ENCODE results near the gene DLEC1. TPM values are rescaled to one million over a fixed set of nuclear protein-coding genes. Genes with fewer than 3 reads are reported as not detected.

DLEC1 gene
- total and polyA plus RNA-seq, 2 experiments from 2014 or later, result 0.15 TPM; not detected in 1

- TF ChIP-seq EZH2 (IDR thresholded peaks at IDR 0.05; ENCODE audit: insufficient read depth, poor library complexity, severe bottlenecking), result no peak
- TF ChIP-seq EZH2phosphoT487 (IDR thresholded peaks at IDR 0.05; ENCODE audit: insufficient read depth, low read depth), result no peak
- in situ Hi-C loops (cut with MboI), result no loop called here
- peak; percentile 92 for DNase-seq
- peak overlapping the region; percentile 83 for H3K4me3 ChIP-seq
- H3K79me2 ChIP-seq (ENCODE audit: insufficient read depth), result no peaks in the 10 kb centered on the region
- no peaks in the 10 kb centered on the region for H4K20me1 ChIP-seq (ENCODE audit: insufficient read depth)
- H3K4me1 ChIP-seq (ENCODE audit: insufficient read depth), result peaks cover 10% of the 10 kb centered on the region; the same call in 1 of the 2 replicates
- 1% methylated on average over 45 to 47 of the region's 49 CpGs for WGBS, 2 experiments (ENCODE audit: low coverage in 1 of 2, low lambda C conversion rate in 2 of 2, missing lambda C conversion rate in 2 of 2)
- H3F3A ChIP-seq (ENCODE audit: insufficient read depth), result peaks cover 9% of the 10 kb centered on the region; the same call in 1 of the 2 replicates
- H3K9me2 ChIP-seq (ENCODE audit: insufficient read depth), result no peaks in the 10 kb centered on the region
- H3K27ac ChIP-seq, result peak overlapping the region; percentile 77
- H2AFZ ChIP-seq, result peak overlapping the region; percentile 95
- H3K9ac ChIP-seq, result peak overlapping the region; percentile 90
- H3K9me3 ChIP-seq (ENCODE audit: low read depth), result no peaks in the 10 kb centered on the region
- no peaks in the 10 kb centered on the region for H3K36me3 ChIP-seq (ENCODE audit: low read depth)
- no peaks in the 10 kb centered on the region for H3K27me3 ChIP-seq (replicated peaks; ENCODE audit: insufficient read depth)
- peak overlapping the region; percentile 94 for H3K4me2 ChIP-seq (ENCODE audit: unreplicated experiment)
Measured at GRCh38 chr3:37993820-37994638, 45.0 kb upstream of the DLEC1 start.

GRCh38 chr3:37994639-37994972 lies 44.4 kb upstream of the DLEC1 start:
- Histone ChIP-seq H3K27me3 (replicated peaks; ENCODE audit: insufficient read depth) (no peaks in the 10 kb centered on the region), H2AFZ (peak overlapping the region; percentile 95), H3K4me2 (ENCODE audit: unreplicated experiment) (peak overlapping the region; percentile 94), H3F3A (ENCODE audit: insufficient read depth) (peaks cover 9% of the 10 kb centered on the region; the same call in 1 of the 2 replicates), H3K9ac (peak overlapping the region; percentile 90), H3K79me2 (ENCODE audit: insufficient read depth) (no peaks in the 10 kb centered on the region), H3K4me3 (peak overlapping the region; percentile 83), H3K9me2 (ENCODE audit: insufficient read depth) (no peaks in the 10 kb centered on the region), H4K20me1 (ENCODE audit: insufficient read depth) (no peaks in the 10 kb centered on the region), H3K9me3 (ENCODE audit: low read depth) (no peaks in the 10 kb centered on the region), H3K27ac (peak overlapping the region; percentile 77), H3K4me1 (ENCODE audit: insufficient read depth) (peaks cover 10% of the 10 kb centered on the region; the same call in 1 of the 2 replicates), H3K36me3 (ENCODE audit: low read depth) (no peaks in the 10 kb centered on the region)
- TF ChIP-seq EZH2 (IDR thresholded peaks at IDR 0.05; ENCODE audit: insufficient read depth, poor library complexity, severe bottlenecking) (no peak), EZH2phosphoT487 (IDR thresholded peaks at IDR 0.05; ENCODE audit: insufficient read depth, low read depth) (no peak)
- whole genome bisulfite sequencing, 2 experiments (ENCODE audit: low coverage in 1 of 2, low lambda C conversion rate in 2 of 2, missing lambda C conversion rate in 2 of 2), result 7 to 9% methylated on average over 2 of the region's 2 CpGs
- DNase-seq, result no peak
- in situ Hi-C loops (cut with MboI), result no loop called here

GRCh38 chr3:37995652-37996641 lies 43.1 kb upstream of the DLEC1 start:
- peaks cover 10% of the 10 kb centered on the region; the same call in 1 of the 2 replicates for H3K4me1 ChIP-seq (ENCODE audit: insufficient read depth)
- H3F3A ChIP-seq (ENCODE audit: insufficient read depth), result peaks cover 9% of the 10 kb centered on the region; the same call in 1 of the 2 replicates
- no peak overlapping the region for H3K4me2 ChIP-seq (ENCODE audit: unreplicated experiment)
- no peaks in the 10 kb centered on the region for H3K27me3 ChIP-seq (replicated peaks; ENCODE audit: insufficient read depth)
- H2AFZ ChIP-seq, result no peak overlapping the region
- in situ Hi-C loops (cut with MboI), result no loop called here
- no peaks in the 10 kb centered on the region for H3K9me2 ChIP-seq (ENCODE audit: insufficient read depth)
- H4K20me1 ChIP-seq (ENCODE audit: insufficient read depth), result no peaks in the 10 kb centered on the region
- H3K9me3 ChIP-seq (ENCODE audit: low read depth), result no peaks in the 10 kb centered on the region
- H3K36me3 ChIP-seq (ENCODE audit: low read depth), result no peaks in the 10 kb centered on the region
- no peaks in the 10 kb centered on the region for H3K79me2 ChIP-seq (ENCODE audit: insufficient read depth)
- DNase-seq, result no peak
- no peak overlapping the region for H3K9ac ChIP-seq
- 83% methylated on average over 10 of the region's 10 CpGs for WGBS, 2 experiments (ENCODE audit: low coverage in 1 of 2, low lambda C conversion rate in 2 of 2, missing lambda C conversion rate in 2 of 2)
- H3K4me3 ChIP-seq, result no peak overlapping the region
- H3K27ac ChIP-seq, result no peak overlapping the region
- TF ChIP-seq EZH2phosphoT487 (IDR thresholded peaks at IDR 0.05; ENCODE audit: insufficient read depth, low read depth) (no peak), EZH2 (IDR thresholded peaks at IDR 0.05; ENCODE audit: insufficient read depth, poor library complexity, severe bottlenecking) (no peak)

- Histone ChIP-seq H3K27ac (no peak overlapping the region), H3F3A (ENCODE audit: insufficient read depth) (peaks cover 9% of the 10 kb centered on the region; the same call in 1 of the 2 replicates), H3K4me1 (ENCODE audit: insufficient read depth) (peaks cover 10% of the 10 kb centered on the region; the same call in 1 of the 2 replicates), H3K27me3 (replicated peaks; ENCODE audit: insufficient read depth) (no peaks in the 10 kb centered on the region), H3K4me3 (no peak overlapping the region), H3K79me2 (ENCODE audit: insufficient read depth) (no peaks in the 10 kb centered on the region), H3K9me2 (ENCODE audit: insufficient read depth) (no peaks in the 10 kb centered on the region), H3K9me3 (ENCODE audit: low read depth) (no peaks in the 10 kb centered on the region), H3K4me2 (ENCODE audit: unreplicated experiment) (no peak overlapping the region), H4K20me1 (ENCODE audit: insufficient read depth) (no peaks in the 10 kb centered on the region), H3K36me3 (ENCODE audit: low read depth) (no peaks in the 10 kb centered on the region), H2AFZ (no peak overlapping the region), H3K9ac (no peak overlapping the region)
- peak; percentile 81 for DNase-seq
- TF ChIP-seq EZH2 (IDR thresholded peaks at IDR 0.05; ENCODE audit: insufficient read depth, poor library complexity, severe bottlenecking), result no peak
- TF ChIP-seq EZH2phosphoT487 (IDR thresholded peaks at IDR 0.05; ENCODE audit: insufficient read depth, low read depth), result no peak
- WGBS, 2 experiments (ENCODE audit: low coverage in 1 of 2, low lambda C conversion rate in 2 of 2, missing lambda C conversion rate in 2 of 2), result 54% methylated on average over 7 of the region's 7 CpGs
- in situ Hi-C loops (cut with MboI), result no loop called here
Measured at GRCh38 chr3:37996785-37997301, 42.2 kb upstream of the DLEC1 start.
